ENCODE data around the gene EHMT1.

The EHMT1 gene

DNA sequence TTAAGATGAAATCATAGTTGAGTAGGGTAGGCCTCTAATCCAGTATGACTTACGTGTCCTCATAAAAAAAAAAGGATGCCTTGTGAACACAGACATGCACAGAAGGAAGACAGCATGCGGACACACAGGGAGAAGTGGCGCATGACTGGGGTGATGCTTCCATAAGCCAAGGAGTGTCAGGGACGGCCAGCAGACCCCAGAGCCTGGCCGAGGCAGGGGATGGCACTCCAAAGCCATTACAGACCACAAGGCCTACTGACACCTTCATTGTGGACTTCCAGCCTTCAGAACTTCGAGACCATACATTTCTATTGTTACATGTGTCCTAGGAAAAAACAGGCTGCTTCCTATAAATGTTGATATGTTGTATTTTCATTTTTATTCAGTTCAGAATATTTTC is 19.9 kb downstream of the EHMT1 start:
- peaks cover 2% of the 10 kb centered on the region; the same call in 1 of the 2 replicates for H3K36me3 ChIP-seq

DNA sequence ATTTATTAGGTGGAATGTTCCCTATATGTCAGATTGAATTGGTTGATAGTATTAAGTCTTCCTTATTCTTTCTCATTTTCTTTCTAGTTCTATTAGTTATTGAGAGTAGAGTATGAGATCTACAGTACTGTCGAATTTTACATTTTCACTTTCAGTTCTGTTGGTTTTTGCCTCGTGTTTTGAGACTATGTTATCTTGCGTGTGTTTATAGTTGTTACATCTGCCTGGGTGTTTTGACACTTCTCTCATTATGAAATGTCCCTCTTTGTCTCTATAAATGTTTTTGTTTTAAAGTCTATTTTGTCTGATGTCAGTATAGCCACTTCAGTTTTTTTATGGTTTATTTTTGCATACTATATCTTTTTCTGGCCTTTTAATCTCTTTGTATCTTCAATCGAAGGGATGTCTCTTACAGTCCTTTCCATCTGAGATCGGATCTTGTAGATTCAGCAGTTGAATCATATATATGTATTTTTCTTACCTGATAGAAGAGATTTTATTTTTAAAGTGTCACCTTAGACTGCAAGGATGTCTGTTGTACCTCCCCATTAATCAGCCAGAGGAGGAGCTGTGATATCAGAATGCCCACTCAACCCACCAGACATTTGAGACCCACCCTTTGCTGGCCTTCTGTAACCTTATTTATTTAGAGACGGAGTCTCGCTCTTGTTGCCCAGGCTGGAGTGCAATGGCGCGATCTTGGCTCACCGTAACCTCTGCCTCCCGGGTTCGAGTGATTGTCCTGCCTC is 20.7 kb downstream of the EHMT1 start:
- Histone ChIP-seq H3K4me1 (no peaks in the 10 kb centered on the region), H3K4me3 (ENCODE audit: low read depth, low read length) (no peak overlapping the region), H3K27me3 (no peaks in the 10 kb centered on the region), H3K36me3 (peaks cover 2% of the 10 kb centered on the region; the same call in 1 of the 2 replicates), H3K9me3 (no peaks in the 10 kb centered on the region)
- TF ChIP-seq, protein P1, sequence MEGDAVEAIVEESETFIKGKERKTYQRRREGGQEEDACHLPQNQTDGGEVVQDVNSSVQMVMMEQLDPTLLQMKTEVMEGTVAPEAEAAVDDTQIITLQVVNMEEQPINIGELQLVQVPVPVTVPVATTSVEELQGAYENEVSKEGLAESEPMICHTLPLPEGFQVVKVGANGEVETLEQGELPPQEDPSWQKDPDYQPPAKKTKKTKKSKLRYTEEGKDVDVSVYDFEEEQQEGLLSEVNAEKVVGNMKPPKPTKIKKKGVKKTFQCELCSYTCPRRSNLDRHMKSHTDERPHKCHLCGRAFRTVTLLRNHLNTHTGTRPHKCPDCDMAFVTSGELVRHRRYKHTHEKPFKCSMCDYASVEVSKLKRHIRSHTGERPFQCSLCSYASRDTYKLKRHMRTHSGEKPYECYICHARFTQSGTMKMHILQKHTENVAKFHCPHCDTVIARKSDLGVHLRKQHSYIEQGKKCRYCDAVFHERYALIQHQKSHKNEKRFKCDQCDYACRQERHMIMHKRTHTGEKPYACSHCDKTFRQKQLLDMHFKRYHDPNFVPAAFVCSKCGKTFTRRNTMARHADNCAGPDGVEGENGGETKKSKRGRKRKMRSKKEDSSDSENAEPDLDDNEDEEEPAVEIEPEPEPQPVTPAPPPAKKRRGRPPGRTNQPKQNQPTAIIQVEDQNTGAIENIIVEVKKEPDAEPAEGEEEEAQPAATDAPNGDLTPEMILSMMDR (IDR thresholded peaks at IDR 0.05; ENCODE audit: low read depth, low read length) = no peak
- no peak for DNase-seq

More for the DNA sequence above, 19.9 kb downstream of the EHMT1 start:
- Histone ChIP-seq H3K4me1 (no peaks in the 10 kb centered on the region), H3K27me3 (no peaks in the 10 kb centered on the region), H3K4me3 (ENCODE audit: low read depth, low read length) (no peak overlapping the region), H3K9me3 (no peaks in the 10 kb centered on the region)
- TF ChIP-seq, protein P1 (IDR thresholded peaks at IDR 0.05; ENCODE audit: low read depth, low read length) = no peak
- no peak for DNase-seq

DNA sequence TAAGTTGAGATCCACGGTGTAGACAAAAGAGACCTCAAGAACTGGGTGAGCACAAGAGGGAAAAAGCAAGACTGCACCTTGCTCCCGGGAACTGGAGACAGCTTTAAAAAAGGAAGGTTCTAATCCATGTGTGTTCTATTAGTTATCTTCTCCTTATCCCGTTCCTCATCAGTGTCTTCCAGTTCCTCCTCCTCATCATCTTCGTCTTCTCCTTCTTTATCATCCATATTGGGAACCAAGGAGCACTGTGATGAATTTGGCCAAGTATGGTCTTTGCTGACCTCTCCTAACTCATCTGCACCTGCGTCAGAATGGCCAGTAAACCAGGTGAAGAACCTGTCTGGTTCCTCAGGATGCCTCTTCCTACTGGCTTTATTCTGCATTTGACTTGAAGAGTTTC is 22.1 kb downstream of the EHMT1 start:
- Histone ChIP-seq H3K9me3 (no peaks in the 10 kb centered on the region), H3K4me1 (no peaks in the 10 kb centered on the region), H3K36me3 (peaks cover 2% of the 10 kb centered on the region; the same call in 1 of the 2 replicates), H3K4me3 (ENCODE audit: low read depth, low read length) (no peak overlapping the region), H3K27me3 (no peaks in the 10 kb centered on the region)
- DNase-seq = no peak
- TF ChIP-seq, protein P1 (IDR thresholded peaks at IDR 0.05; ENCODE audit: low read depth, low read length) = no peak

DNA sequence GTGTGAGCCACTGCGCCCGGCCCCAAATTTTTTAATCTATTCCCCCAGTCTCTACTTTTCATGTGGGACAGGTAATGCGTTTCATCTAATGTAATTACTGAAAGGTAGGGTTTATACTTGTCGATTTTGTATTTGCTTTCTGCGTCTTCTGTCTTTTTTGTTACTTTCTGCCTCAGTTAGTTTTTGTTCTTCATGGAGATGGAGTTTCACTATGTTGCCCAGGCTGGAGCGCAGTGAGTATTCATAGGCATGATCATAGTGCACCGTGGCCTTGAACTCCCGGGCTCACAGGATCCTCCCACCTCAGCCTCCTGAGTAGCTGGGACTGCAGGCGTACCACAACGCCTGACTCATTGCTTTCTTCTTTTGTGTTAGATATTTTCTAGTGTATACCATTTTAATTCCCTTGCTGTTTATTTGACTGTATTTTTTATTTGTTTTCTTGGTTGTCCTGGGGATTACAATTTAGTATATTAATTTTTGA is 23.4 kb downstream of the EHMT1 start:
- Histone ChIP-seq H3K36me3 (peaks cover 6% of the 10 kb centered on the region), H3K4me1 (no peaks in the 10 kb centered on the region), H3K27me3 (no peaks in the 10 kb centered on the region), H3K4me3 (ENCODE audit: low read depth, low read length) (no peak overlapping the region), H3K9me3 (no peaks in the 10 kb centered on the region)
- no peak for DNase-seq
- TF ChIP-seq, protein P1 (IDR thresholded peaks at IDR 0.05; ENCODE audit: low read depth, low read length) = no peak

DNA sequence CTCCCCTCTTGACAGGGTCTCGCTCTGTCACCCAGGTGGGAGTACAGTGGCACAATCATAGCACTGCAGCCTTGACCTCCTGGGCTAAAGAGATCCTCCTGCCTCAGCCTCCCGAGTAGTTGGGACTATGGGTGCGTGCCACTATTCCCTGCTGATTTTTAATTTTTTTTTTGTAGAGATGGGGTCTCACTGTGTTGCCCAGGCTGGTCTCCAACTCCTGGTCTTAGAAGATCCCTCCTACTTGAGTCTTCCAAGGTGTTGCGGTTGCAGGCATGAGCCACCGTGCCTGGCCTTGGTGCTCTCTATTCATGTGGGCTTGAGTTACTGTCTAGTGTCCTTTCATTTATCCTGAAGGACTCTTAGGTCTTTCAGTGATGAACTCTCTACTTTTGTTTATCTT is 24.1 kb downstream of the EHMT1 start:
- TF ChIP-seq, protein P1 (IDR thresholded peaks at IDR 0.05; ENCODE audit: low read depth, low read length) = no peak
- peaks cover 7% of the 10 kb centered on the region for H3K36me3 ChIP-seq
- H3K9me3 ChIP-seq = no peaks in the 10 kb centered on the region
- H3K27me3 ChIP-seq = no peaks in the 10 kb centered on the region
- no peak overlapping the region for H3K4me3 ChIP-seq (ENCODE audit: low read depth, low read length)
- no peaks in the 10 kb centered on the region for H3K4me1 ChIP-seq
- no peak for DNase-seq

DNA sequence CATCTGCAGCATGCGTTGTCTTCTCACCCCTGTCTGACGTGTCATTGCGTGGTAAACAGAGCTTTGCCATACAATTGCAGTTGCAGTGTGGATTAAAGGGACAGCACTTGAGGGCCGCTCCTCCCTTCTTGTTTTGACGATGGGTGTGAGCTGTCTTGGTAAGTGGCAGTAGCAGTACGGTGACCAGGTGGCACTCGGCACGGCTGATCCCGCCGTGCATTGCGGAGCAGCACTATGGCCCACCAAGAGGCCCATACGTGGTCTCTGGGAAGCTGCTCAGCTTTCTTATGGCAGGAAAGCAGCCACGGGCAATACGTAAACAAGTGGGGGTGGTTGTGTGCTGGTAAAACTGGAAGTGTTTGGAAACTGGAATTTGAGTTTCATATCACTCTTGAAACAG is 25.1 kb downstream of the EHMT1 start:
- no peaks in the 10 kb centered on the region for H3K9me3 ChIP-seq
- H3K4me1 ChIP-seq = no peaks in the 10 kb centered on the region
- no peak for DNase-seq

More for the DNA sequence above, 25.1 kb downstream of the EHMT1 start:
- Histone ChIP-seq H3K27me3 (no peaks in the 10 kb centered on the region), H3K36me3 (peaks cover 7% of the 10 kb centered on the region), H3K4me3 (ENCODE audit: low read depth, low read length) (no peak overlapping the region)
- TF ChIP-seq, protein P1 (IDR thresholded peaks at IDR 0.05; ENCODE audit: low read depth, low read length) = no peak

Data from BE2C (cell line).